MG63 (cell line): ENCODE results near the gene JPH3. TPM values are rescaled to one million over a fixed set of nuclear protein-coding genes. Genes with fewer than 3 reads are reported as not detected.

Source experiments
- DNase-seq: peaks from one replicate; pipeline ENCODE4 v3.0.0-alpha.2; 2020
- H3K27me3 ChIP-seq: fragments of 250-450 bp; sonication (Bioruptor Pico); 2 replicates; pipeline ENCODE4 v1.5.1; 2020; ENCODE audit warnings: mild to moderate bottlenecking, moderate library complexity
- H3K36me3 ChIP-seq: fragments of 250-450 bp; sonication (Bioruptor Pico); 2 replicates; pipeline ENCODE4 v1.5.1; 2020; ENCODE audit warnings: mild to moderate bottlenecking, moderate library complexity
- H3K4me3 ChIP-seq: fragments of 250-450 bp; sonication (Bioruptor Pico); 2 replicates; pipeline ENCODE4 v1.5.1; 2020; ENCODE audit warnings: mild to moderate bottlenecking, moderate library complexity
- H3K9me3 ChIP-seq: fragments of 250-450 bp; sonication (Bioruptor Pico); 2 replicates; pipeline ENCODE4 v1.5.1; 2020; ENCODE audit warnings: mild to moderate bottlenecking, moderate library complexity
- total RNA-seq: library from RNA; depleted of rRNA; stranded (reverse); fragments of >200 nt; shearing (Covaris generic); gene quantifications from 2 replicates; pipeline ENCODE4 v1.2.3, GENCODE V29; 2014; ENCODE audit warnings: low replicate concordance

Gene JPH3
- total RNA-seq, 1 experiment from 2014 or later, result 1.7 TPM

GRCh38 chr16:87701505-87701921 is 99.2 kb downstream of the JPH3 start:
- no peak for DNase-seq
- no peak overlapping the region for H3K4me3 ChIP-seq
- no peaks in the 10 kb centered on the region for H3K27me3 ChIP-seq
- H3K9me3 ChIP-seq, result no peaks in the 10 kb centered on the region
- no peaks in the 10 kb centered on the region for H3K36me3 ChIP-seq

- no peak for DNase-seq
- H3K4me3 ChIP-seq, result no peak overlapping the region
Measured at GRCh38 chr16:87702325-87702811, 100.1 kb downstream of the JPH3 start.

GRCh38 chr16:87703071-87703470 is 100.8 kb downstream of the JPH3 start:
- H3K9me3 ChIP-seq, result no peaks in the 10 kb centered on the region
- no peak overlapping the region for H3K4me3 ChIP-seq
- no peaks in the 10 kb centered on the region for H3K36me3 ChIP-seq
- DNase-seq, result no peak
- no peaks in the 10 kb centered on the region for H3K27me3 ChIP-seq

More at GRCh38 chr16:87702325-87702811, 100.1 kb downstream of the JPH3 start:
- Histone ChIP-seq H3K36me3 (no peaks in the 10 kb centered on the region), H3K27me3 (no peaks in the 10 kb centered on the region), H3K9me3 (no peaks in the 10 kb centered on the region)

GRCh38 chr16:87703835-87704375 is 101.6 kb downstream of the JPH3 start:
- DNase-seq, result no peak
- H3K36me3 ChIP-seq, result no peaks in the 10 kb centered on the region
- no peaks in the 10 kb centered on the region for H3K9me3 ChIP-seq
- no peaks in the 10 kb centered on the region for H3K27me3 ChIP-seq
- H3K4me3 ChIP-seq, result no peak overlapping the region

- DNase-seq, result no peak
- Histone ChIP-seq H3K27me3 (no peaks in the 10 kb centered on the region), H3K4me3 (no peak overlapping the region), H3K9me3 (no peaks in the 10 kb centered on the region), H3K36me3 (no peaks in the 10 kb centered on the region)
Measured at GRCh38 chr16:87704754-87705353, 102.5 kb downstream of the JPH3 start.

- no peaks in the 10 kb centered on the region for H3K9me3 ChIP-seq
- no peaks in the 10 kb centered on the region for H3K27me3 ChIP-seq
- H3K36me3 ChIP-seq, result no peaks in the 10 kb centered on the region
- H3K4me3 ChIP-seq, result no peak overlapping the region
- DNase-seq, result no peak
Measured at GRCh38 chr16:87705771-87706277, 103.5 kb downstream of the JPH3 start.

- DNase-seq, result no peak
- H3K4me3 ChIP-seq, result no peak overlapping the region
- H3K27me3 ChIP-seq, result no peaks in the 10 kb centered on the region
- no peaks in the 10 kb centered on the region for H3K36me3 ChIP-seq
- no peaks in the 10 kb centered on the region for H3K9me3 ChIP-seq
Measured at GRCh38 chr16:87706278-87707000, 104.1 kb downstream of the JPH3 start.

- no peak for DNase-seq
- Histone ChIP-seq H3K27me3 (no peaks in the 10 kb centered on the region), H3K4me3 (no peak overlapping the region), H3K9me3 (no peaks in the 10 kb centered on the region), H3K36me3 (no peaks in the 10 kb centered on the region)
Measured at GRCh38 chr16:87707097-87707496, 104.8 kb downstream of the JPH3 start.

- DNase-seq, result no peak
- H3K4me3 ChIP-seq, result no peak overlapping the region
Measured at GRCh38 chr16:87707714-87708580, 105.6 kb downstream of the JPH3 start.

GRCh38 chr16:87708881-87709638 is 106.8 kb downstream of the JPH3 start:
- H3K27me3 ChIP-seq, result no peaks in the 10 kb centered on the region
- H3K9me3 ChIP-seq, result no peaks in the 10 kb centered on the region
- no peak for DNase-seq
- no peaks in the 10 kb centered on the region for H3K36me3 ChIP-seq
- H3K4me3 ChIP-seq, result no peak overlapping the region

More at GRCh38 chr16:87707714-87708580, 105.6 kb downstream of the JPH3 start:
- Histone ChIP-seq H3K9me3 (no peaks in the 10 kb centered on the region), H3K27me3 (no peaks in the 10 kb centered on the region), H3K36me3 (no peaks in the 10 kb centered on the region)

- DNase-seq, result no peak
- no peak overlapping the region for H3K4me3 ChIP-seq
- H3K27me3 ChIP-seq, result no peaks in the 10 kb centered on the region
- H3K9me3 ChIP-seq, result no peaks in the 10 kb centered on the region
- no peaks in the 10 kb centered on the region for H3K36me3 ChIP-seq
Measured at GRCh38 chr16:87709677-87710076, 107.4 kb downstream of the JPH3 start.

- no peak for DNase-seq
- H3K36me3 ChIP-seq, result no peaks in the 10 kb centered on the region
- H3K9me3 ChIP-seq, result no peaks in the 10 kb centered on the region
- no peaks in the 10 kb centered on the region for H3K27me3 ChIP-seq
- no peak overlapping the region for H3K4me3 ChIP-seq
Measured at GRCh38 chr16:87710887-87711286, 108.6 kb downstream of the JPH3 start.

GRCh38 chr16:87712184-87712762 is 110.0 kb downstream of the JPH3 start:
- Histone ChIP-seq H3K9me3 (no peaks in the 10 kb centered on the region), H3K36me3 (no peaks in the 10 kb centered on the region), H3K4me3 (no peak overlapping the region), H3K27me3 (no peaks in the 10 kb centered on the region)
- no peak for DNase-seq

GRCh38 chr16:87713451-87714229 is 111.3 kb downstream of the JPH3 start:
- H3K27me3 ChIP-seq, result no peaks in the 10 kb centered on the region
- no peak overlapping the region for H3K4me3 ChIP-seq
- no peak for DNase-seq
- no peaks in the 10 kb centered on the region for H3K36me3 ChIP-seq
- H3K9me3 ChIP-seq, result no peaks in the 10 kb centered on the region

- H3K36me3 ChIP-seq, result no peaks in the 10 kb centered on the region; the same call in 1 of the 2 replicates
- no peak overlapping the region for H3K4me3 ChIP-seq
- no peak for DNase-seq
- H3K9me3 ChIP-seq, result no peaks in the 10 kb centered on the region
- no peaks in the 10 kb centered on the region for H3K27me3 ChIP-seq
Measured at GRCh38 chr16:87715231-87715630, 112.9 kb downstream of the JPH3 start.
